DMS53 treated with DMSO at 0.1 percent for 48 hours (cell line): ENCODE measurements around the gene SIN3A.
"Not testable (repeated sequence)": the region's sequence is repeated elsewhere in the genome, so short reads cannot be mapped to it uniquely, and the experiment has no call there.

Experiments
- DNase-seq: peaks from one replicate; lab custom pipeline; 2025; ENCODE audit not compliant: unreplicated experiment; lab: John Stamatoyannopoulos, UW

The SIN3A gene

DNA sequence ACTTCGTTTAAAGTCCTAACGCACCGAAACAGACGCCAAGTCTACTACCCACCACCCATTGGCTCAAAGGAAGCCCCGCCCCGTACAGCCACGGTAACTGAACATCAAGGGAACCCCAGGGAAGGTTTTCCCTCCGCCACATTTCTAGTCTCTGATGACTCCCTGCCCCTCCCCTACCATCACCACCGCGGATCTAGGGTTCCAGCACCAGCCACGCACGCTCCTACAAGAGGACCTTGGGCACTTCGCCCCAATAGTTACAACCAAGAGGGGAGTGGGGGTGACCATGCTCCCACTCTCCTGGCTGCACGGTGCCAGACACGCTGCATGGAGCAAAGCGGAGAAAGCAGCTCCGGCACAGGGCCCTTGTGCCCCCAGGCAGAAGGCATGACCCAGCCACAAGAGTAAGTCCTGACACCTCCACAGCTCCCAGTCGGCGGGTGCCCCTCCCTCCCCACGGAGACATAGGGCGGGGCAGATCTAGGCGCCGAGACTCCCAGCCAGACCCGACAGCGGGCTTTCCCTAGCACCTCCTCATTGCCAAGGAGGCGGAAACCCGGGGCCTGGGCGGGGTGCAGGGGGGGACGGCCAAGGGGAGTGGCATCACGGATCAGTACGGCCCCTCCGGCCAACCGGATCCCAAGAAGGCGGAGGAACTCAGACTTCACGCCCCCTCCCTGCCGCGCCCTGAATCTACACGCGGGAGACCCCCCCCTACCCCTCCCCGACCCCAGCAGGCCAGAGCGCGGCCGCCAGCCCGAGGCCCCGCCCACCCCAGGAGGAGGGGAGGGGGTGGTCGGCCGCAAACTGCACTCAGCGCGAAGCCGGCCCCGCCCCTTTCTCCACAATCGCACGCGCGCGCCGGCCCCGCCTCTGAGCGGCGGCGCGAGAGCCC is 936 bp downstream of the SIN3A start:
- DNase-seq, result peak; percentile 72

GRCh38 chr15:75449585-75450306 is 1.7 kb downstream of the SIN3A start:
- DNase-seq, result no peak

- DNase-seq, result not testable (repeated sequence)
Observed at GRCh38 chr15:75448171-75448570, 3.3 kb downstream of the SIN3A start.

DNA sequence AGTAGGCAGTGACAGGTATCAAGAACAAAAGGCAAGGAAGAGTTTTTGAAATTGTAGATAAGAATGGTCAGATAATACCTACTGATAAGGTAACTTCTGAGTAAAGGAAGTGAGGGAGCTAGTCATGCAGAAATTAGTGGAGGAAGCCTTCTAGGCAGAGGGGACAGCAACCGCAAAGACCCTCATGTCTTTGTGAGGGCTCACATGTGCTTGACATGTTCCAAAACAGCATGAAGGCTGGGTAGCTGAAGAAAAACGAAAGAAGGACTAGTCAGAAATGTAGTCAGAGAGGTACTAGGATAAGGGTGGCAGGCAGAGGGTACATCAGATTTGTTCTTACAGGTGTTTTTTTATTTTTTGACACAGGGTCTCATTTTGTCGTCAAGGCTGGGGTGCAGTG is 5.3 kb downstream of the SIN3A start:
- no peak for DNase-seq

DNA sequence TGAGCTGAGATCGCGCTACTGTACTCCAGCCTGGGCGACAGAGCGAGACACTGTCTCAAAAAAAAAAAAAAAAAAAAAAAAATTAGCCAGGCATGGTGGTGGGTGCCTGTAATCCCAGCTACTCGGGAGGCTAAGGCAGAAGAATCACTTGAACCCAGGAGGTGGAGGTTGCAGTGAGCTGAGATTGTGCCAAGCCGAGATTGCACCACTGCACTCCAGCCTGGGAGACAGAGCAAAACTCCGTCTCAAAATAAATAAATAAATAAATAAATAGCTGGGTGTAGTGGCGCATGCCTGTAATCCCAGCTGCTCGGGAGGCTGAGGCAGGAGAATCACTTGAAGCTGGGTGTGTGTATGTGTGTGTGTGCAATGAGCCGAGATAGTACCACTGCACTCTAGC is 6.2 kb downstream of the SIN3A start:
- not testable (repeated sequence) for DNase-seq

- DNase-seq, result not testable (repeated sequence)
Observed at GRCh38 chr15:75443972-75444453, 7.5 kb downstream of the SIN3A start.

DNA sequence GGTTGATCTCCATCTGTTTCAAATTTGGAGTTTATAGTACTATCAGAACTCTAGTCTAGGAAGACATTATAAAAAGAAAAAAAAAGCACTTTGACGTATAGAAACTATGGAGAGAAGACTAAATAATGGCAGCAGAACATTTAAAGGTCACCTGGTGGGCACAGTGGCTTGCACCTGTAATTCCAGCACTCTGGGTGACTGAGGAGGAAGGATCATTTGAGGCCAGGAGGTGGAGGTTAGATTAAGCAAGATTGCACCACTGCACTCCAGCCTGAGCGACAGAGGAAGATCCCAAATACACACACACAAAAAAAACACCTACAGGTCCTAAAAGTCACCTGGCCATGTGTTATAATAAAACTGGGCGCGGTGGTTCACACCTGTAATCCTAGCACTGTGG is 13.8 kb downstream of the SIN3A start:
- DNase-seq, result no peak

- no peak for DNase-seq
Observed at GRCh38 chr15:75436881-75437280, 14.6 kb downstream of the SIN3A start.

DNA sequence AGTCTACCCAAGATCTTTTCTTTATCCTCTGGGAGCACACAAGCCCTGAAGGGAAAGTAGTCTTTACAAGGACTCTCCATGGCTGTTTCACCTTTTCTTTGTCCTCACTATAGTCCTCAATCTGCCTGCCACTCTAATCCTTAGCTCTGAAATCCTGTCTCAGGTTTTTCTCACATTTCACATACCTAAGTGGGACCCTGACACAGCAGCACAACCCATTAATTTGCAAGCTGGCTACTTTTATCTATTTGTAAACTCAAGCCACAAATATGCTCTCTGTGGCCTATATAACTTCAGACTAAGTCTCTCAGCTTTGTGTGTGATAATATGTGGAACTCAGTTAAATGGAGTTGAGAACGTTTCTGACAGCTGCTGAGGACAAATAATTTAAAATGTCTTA is 19.8 kb downstream of the SIN3A start:
- no peak for DNase-seq

GRCh38 chr15:75431270-75431669 is 20.2 kb downstream of the SIN3A start:
- no peak for DNase-seq

DNA sequence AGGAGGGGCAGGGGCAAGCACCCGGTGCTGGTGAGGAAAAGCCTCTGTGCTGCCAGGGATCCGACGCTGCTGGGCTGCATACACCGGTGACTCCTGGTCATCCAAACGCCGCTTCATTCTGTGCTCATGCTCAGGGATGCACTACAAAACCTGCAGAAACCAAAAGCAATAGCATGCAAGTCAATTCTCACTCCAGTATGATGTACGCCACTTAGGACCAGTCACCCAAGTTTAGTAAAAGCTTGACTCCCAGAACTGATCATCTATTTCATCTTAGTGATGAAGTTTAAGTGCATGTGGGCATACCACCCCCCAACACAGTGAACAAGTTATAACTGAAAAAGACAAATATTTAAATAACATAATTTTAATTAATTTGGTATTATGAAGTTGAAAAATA is 21.2 kb downstream of the SIN3A start:
- no peak for DNase-seq

- DNase-seq, result no peak
Observed at GRCh38 chr15:75428152-75428551, 23.3 kb downstream of the SIN3A start.

GRCh38 chr15:75425966-75426500 is 25.5 kb downstream of the SIN3A start:
- no peak for DNase-seq

DNA sequence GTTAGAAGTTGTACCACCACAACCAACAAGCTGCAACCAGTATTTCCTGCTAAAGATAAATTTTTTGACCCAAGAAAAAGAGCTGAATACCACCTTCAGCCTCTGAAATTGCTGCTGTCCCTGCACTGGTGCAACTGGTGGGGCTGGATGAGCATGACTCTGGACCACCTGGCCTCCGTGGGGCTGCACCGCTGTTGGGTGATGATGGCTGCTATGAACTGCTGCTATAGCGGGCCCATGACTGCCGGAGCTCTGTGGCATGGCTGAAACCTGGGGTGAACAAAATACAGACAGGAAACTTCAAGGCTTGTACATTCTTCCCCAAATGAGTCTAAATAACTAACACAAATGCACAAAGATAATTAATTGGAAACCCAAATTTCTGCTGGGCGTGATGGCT is 28.9 kb downstream of the SIN3A start:
- DNase-seq, result no peak

- no peak for DNase-seq
Observed at GRCh38 chr15:75420698-75421097, 30.8 kb downstream of the SIN3A start.

GRCh38 chr15:75416584-75416983 is 34.9 kb downstream of the SIN3A start:
- DNase-seq, result no peak

DNA sequence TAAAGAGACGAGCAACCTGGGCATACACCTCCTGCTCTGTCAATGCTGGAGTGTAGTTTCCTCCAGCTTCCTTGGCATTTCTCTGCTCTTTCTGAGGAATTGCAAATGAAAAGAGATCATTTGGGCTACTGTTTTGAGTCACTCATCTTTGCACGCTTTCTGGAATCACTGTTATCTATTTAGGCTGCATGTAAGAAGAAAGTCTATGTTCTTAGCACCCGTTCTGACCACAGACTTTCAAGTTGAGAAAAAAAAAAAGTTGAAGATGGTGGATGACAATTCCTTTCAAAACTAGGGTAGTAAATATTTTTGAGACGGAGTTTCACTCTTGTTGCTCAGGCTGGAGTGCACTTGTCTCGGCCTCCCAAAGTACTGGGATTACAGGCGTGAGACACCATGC is 41.3 kb downstream of the SIN3A start:
- DNase-seq, result no peak

DNA sequence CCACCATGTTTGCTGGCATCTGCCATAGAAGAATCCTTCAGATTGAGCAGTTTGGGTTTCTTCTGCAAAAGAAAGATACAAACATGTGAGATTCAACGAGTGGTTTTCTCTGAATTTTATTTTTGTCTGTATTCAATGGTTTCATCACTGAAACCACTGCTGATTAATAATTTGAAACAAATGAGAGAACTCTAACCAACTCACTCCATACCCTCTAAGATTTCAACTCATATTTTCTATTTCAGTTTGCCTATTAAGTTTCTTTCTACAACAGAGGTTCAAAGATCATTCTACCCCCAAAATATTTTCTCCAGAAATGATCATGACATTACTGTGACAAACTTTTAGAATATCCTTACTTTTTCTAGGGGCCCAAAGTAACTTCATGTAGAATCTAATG is 44.4 kb downstream of the SIN3A start:
- no peak for DNase-seq

GRCh38 chr15:75403892-75404291 is 47.6 kb downstream of the SIN3A start:
- no peak for DNase-seq

DNA sequence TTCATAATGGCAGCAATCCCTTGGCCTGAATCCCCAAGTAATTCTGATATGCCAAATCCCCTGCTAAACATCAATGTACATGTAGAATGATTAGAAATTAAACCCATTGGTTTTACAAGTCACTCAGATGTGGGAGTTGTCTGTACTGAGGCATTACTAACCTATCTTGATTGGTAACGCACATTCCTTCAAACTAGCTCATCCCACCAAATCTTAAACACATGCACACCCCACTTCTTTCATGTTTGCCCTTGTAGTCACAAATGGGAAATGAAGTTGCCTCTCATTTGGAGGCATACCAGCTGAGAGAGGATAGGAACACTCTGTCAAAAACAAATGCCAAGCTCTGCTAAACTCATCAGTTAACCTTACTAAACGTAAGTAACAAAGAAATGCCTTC is 54.0 kb downstream of the SIN3A start:
- DNase-seq, result no peak

GRCh38 chr15:75389791-75390382 is 61.6 kb downstream of the SIN3A start:
- DNase-seq, result peak; percentile 26
